Spleen (tissue), 11 donors: Measurements from ENCODE around the gene RNF26. TPM values are rescaled to one million over a fixed set of nuclear protein-coding genes. Genes with fewer than 3 reads are reported as not detected.

Experiments
- DNase-seq: peaks from one replicate; pipeline ENCODE4 v3.0.0-alpha.2; 2020
- H3K27ac ChIP-seq, 8 donors: fragments of 200-600 bp; sonication (generic) in 7 of 8; 1 replicate in 4 of 8; 2 replicates in 4 of 8; pipeline versions ENCODE4 v1.5.0 to v1.8.0; 2016 to 2021; ENCODE audit warnings: inconsistent platforms in 4 of 8, mild to moderate bottlenecking in 4 of 8, moderate library complexity in 1 of 8
- H3K27me3 ChIP-seq, 7 donors: fragments of 200-600 bp; sonication (generic) in 6 of 7; replicated peaks in 1 of 7; 1 replicate in 4 of 7; 2 replicates in 3 of 7; pipeline versions ENCODE4 v1.5.0 to v1.8.0; 2016 to 2021; ENCODE audit warnings: inconsistent platforms in 3 of 7, mild to moderate bottlenecking in 1 of 7
- H3K36me3 ChIP-seq, 6 donors: fragments of 200-600 bp; sonication (generic) in 5 of 6; 1 replicate in 4 of 6; 2 replicates in 2 of 6; pipeline versions ENCODE4 v1.5.0 to v1.8.0; 2016 to 2021; ENCODE audit warnings: inconsistent platforms in 2 of 6
- H3K4me1 ChIP-seq, 6 donors: fragments of 200-600 bp; sonication (generic) in 5 of 6; 1 replicate in 3 of 6; 2 replicates in 3 of 6; pipeline versions ENCODE4 v1.5.0 to v1.8.0; 2016 to 2021; ENCODE audit warnings: inconsistent platforms in 3 of 6
- H3K4me3 ChIP-seq, 8 donors: fragments of 200-600 bp; sonication (generic) in 7 of 8; 1 replicate in 4 of 8; 2 replicates in 4 of 8; pipeline versions ENCODE4 v1.5.0 to v1.8.0; 2016 to 2021; ENCODE audit warnings: inconsistent platforms in 4 of 8, mild to moderate bottlenecking in 4 of 8, moderate library complexity in 2 of 8
- H3K9me3 ChIP-seq, 8 donors: fragments of 200-600 bp; sonication (generic) in 7 of 8; 1 replicate in 4 of 8; 2 replicates in 4 of 8; pipeline versions ENCODE4 v1.5.0 to v1.8.0; 2016 to 2021; ENCODE audit warnings: inconsistent platforms in 4 of 8
- POLR2A ChIP-seq, 3 donors: fragments of 450-650 bp; IDR thresholded peaks; one replicate each; pipeline ENCODE4 v1.5.1; 2017; ENCODE audit warnings: antibody characterized with exemption in 3 of 3, mild to moderate bottlenecking in 1 of 3
- POLR2AphosphoS5 ChIP-seq, 3 donors: sonication (generic); formaldehyde crosslinking; IDR thresholded peaks; one replicate each; pipeline ENCODE4 v1.5.1; 2017; ENCODE audit warnings: antibody characterized with exemption in 3 of 3
- WGBS, 5 donors: extraction: QIAGEN DNeasy Blood & Tissue Kit in 3 of 5; methylation state at CpG; one replicate each; pipeline versions ENCODE4 v1.1.5 to v1.1.7; 2013 to 2018; 5-methylcytosine and 5-hydroxymethylcytosine counted together
- intact Hi-C: fragments of 100-400 bp; cut with DNase I; formaldehyde crosslinking; loops from one replicate; pipeline ENCODE4 v1.15.0; 2023; ENCODE audit warnings: low total_unique reads
- polyA plus RNA-seq, 3 donors: library from polyadenylated mRNA; stranded (reverse); fragments of 200-250 nt; gene quantifications; one replicate each; pipeline ENCODE4 v1.2.1, GENCODE V29; 2013
- total RNA-seq, 7 donors: library from RNA; depleted of rRNA in 3 of 7; stranded (reverse); fragments of >200 nt in 3 of 7; fragmentation: NEBNext Ultra II Directional in 4 of 7; extraction: Animal tissue kit (Norgen Biotek cat#: 25700) in 4 of 7; gene quantifications; one replicate each; pipeline versions ENCODE4 v1.1.0 to v1.2.1, GENCODE V29; 2016 to 2021
- TF ChIP-seq, protein P1 (sequence below), 11 experiments: fragments of 200-600 bp in 7 of 11; fragments of 450-650 bp in 4 of 11; sonication (generic) in 4 of 11; IDR thresholded peaks in 8 of 11; conservative IDR thresholded peaks in 3 of 11; 1 replicate in 7 of 11; 2 replicates in 4 of 11; pipeline versions ENCODE4 v1.4.0 to v1.8.0; 2016 to 2021; ENCODE audit warnings: antibody characterized with exemption in 11 of 11, inconsistent platforms in 4 of 11, mild to moderate bottlenecking in 1 of 11
- donor health status: healthy with polysubstance abuse.
- donor health status: DM: no; HTN: no; CAD: no; lungs with moderate emphysema.
- donor health status: DM: no; HTN: no; CAD: no.
- donor health status: Bipolar disorder and iron deficiency.
- donor health status: healthy.
- donor health status: DM: no; HTN: no; CAD: no.
- donor health status: DM: yes; HTN: yes; CAD: no.

The RNF26 gene
- total and polyA plus RNA-seq, 10 donors, result 8.6 to 18.2 (median 15.0) TPM

DNA sequence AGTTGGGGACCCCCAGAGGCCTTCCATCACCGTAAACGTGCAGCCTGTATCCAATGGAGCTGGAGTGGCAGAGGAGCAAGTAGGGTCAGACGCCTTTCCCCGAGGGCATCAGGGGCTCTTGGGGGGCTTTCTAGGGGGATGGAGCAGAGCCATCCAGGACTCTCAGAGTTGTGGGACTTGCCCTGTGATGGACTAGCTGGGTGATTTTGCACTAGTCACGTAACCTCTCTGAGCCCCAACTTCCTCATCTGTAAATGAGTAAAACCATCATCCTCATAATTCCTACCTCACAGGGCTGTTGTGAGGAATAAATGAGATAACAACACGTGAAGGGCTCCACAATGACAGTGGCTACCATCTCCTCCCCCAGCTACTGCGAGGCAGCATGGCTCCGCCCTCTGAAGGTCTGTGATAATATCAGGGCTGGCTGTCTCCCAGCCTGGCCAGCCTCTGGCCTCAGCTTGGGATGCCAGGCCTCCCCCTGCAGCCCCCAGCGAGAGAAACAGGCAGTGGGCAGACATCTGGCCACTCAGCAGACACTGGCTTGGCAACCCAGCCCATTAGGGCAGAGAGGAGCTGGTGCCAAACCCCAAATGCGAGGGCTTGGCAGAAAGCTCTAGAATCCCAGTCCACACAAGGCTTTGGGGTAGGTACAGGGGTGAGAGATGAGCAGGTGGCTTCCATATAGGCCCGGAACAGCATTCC is 40.5 kb downstream of the RNF26 start:
- peaks cover 0 to 40% (median 0%) of the 10 kb centered on the region in 7 donors for H3K27me3 ChIP-seq
- WGBS, 5 donors, result 56 to 67% (median 63%) methylated on average over 9 to 11 of the region's 11 CpGs
- TF ChIP-seq POLR2A (IDR thresholded peaks at IDR 0.05) (no peak), POLR2AphosphoS5 (IDR thresholded peaks at IDR 0.05) (no peak)
- TF ChIP-seq, protein P1, sequence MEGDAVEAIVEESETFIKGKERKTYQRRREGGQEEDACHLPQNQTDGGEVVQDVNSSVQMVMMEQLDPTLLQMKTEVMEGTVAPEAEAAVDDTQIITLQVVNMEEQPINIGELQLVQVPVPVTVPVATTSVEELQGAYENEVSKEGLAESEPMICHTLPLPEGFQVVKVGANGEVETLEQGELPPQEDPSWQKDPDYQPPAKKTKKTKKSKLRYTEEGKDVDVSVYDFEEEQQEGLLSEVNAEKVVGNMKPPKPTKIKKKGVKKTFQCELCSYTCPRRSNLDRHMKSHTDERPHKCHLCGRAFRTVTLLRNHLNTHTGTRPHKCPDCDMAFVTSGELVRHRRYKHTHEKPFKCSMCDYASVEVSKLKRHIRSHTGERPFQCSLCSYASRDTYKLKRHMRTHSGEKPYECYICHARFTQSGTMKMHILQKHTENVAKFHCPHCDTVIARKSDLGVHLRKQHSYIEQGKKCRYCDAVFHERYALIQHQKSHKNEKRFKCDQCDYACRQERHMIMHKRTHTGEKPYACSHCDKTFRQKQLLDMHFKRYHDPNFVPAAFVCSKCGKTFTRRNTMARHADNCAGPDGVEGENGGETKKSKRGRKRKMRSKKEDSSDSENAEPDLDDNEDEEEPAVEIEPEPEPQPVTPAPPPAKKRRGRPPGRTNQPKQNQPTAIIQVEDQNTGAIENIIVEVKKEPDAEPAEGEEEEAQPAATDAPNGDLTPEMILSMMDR (IDR thresholded peaks at IDR 0.05 in 8 of 11, conservative IDR thresholded peaks at IDR 0.05 in 3 of 11), result no peak
- H3K4me3 ChIP-seq, result no peak overlapping the region
- H3K4me1 ChIP-seq, result peaks cover 0 to 40% (median 10%) of the 10 kb centered on the region in 6 donors
- no peaks in the 10 kb centered on the region for H3K36me3 ChIP-seq
- peak overlapping the region in 3 of 8 donors; percentile 19 to 40 (median 22) for H3K27ac ChIP-seq
- H3K9me3 ChIP-seq, result no peaks in the 10 kb centered on the region
- DNase-seq, result no peak
- intact Hi-C loops, result no loop called here

DNA sequence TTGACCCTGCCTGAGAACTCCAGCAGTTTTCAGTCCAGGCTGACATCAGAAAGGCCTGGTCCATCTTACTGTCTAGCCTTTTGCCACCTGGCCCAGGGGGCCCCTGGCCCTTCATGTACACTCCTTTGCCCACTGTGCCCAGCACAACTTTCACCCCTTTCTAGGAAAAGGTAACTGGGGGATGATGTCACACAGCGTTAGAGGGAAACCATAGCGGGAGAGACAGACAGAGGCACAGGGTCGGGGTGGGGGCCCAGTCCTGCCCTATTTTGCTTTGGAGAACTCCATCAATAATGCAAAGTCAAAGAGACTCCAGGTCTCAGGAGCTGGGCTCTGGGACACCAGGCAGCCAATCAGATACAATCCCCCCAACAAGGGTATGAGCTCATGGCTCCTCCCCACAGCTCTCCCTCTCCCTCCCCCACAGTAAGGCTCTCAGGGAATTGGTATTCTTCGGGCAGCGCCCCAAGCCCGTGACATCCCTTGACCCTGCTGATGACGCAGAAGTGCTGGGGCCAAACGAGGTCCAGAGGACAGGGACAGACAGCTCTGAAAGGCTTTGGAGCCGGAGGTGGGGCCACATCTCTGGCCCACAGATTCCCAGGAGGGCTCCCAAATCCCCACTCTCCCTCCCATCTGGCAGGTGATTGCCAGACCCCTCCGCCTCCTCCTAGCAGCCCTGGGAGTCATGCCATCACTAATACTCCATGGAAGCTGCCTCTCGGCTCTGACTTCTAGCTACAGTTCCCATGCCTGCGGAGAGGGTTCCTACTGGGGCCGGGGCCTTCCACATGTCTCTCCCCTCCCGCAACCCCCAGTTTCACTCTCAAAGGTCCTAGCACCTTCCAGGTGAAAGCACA is 41.2 kb downstream of the RNF26 start:
- TF ChIP-seq POLR2AphosphoS5 (IDR thresholded peaks at IDR 0.05) (peak in 2 of 3 donors; percentile 60 to 67), POLR2A (IDR thresholded peaks at IDR 0.05) (no peak)
- DNase-seq, result no peak
- intact Hi-C loops, result no loop called here
- peak overlapping the region in 5 of 8 donors; percentile 19 to 54 (median 28) for H3K27ac ChIP-seq
- peaks cover 0 to 45% (median 10%) of the 10 kb centered on the region in 6 donors for H3K4me1 ChIP-seq
- 63 to 77% (median 69%) methylated on average over 13 to 14 of the region's 14 CpGs for WGBS, 5 donors
- H3K9me3 ChIP-seq, result no peaks in the 10 kb centered on the region
- no peaks in the 10 kb centered on the region for H3K36me3 ChIP-seq
- peaks cover 0 to 37% (median 0%) of the 10 kb centered on the region in 7 donors for H3K27me3 ChIP-seq
- H3K4me3 ChIP-seq, result no peak overlapping the region

DNA sequence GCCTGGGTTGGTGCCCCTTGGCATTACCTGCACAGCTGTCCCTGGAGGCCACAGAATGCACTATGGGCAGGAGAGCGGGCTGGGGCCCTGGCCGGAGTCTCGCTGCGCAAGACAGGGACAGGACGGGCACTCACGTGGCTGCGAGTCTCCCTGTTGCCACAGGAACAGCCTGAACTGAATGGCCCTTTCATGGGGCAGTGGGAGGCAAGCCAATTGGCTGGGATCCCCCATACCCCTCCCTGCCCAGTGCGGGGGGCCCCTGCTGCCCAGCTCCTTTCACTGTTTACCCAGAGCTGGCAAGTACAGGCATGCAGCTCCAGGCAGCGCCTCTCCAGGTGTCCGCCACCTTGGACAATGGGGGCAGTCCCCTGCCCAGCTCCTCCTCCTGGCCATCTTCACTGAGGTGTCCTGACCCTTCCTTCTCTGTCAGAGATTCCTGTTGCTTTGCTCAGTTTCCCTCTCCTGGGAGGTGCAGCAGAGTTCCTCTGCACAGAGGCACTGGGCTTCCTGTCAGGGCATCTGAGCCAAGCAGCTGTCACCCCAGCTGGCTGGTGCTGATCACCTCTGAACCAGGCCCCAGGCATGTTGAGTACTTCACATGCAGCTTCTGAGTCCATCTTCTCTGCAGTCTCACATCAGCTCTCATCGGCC is 42.0 kb downstream of the RNF26 start:
- peaks cover 0 to 37% (median 0%) of the 10 kb centered on the region in 7 donors for H3K27me3 ChIP-seq
- H3K9me3 ChIP-seq, result no peaks in the 10 kb centered on the region
- H3K36me3 ChIP-seq, result no peaks in the 10 kb centered on the region
- H3K27ac ChIP-seq, result peak overlapping the region in 4 of 8 donors; percentile 14 to 54 (median 30)
- peaks cover 0 to 48% (median 16%) of the 10 kb centered on the region in 6 donors for H3K4me1 ChIP-seq
- TF ChIP-seq, protein P1 (IDR thresholded peaks at IDR 0.05 in 8 of 11, conservative IDR thresholded peaks at IDR 0.05 in 3 of 11), result no peak
- TF ChIP-seq POLR2AphosphoS5 (IDR thresholded peaks at IDR 0.05) (no peak), POLR2A (IDR thresholded peaks at IDR 0.05) (no peak)
- H3K4me3 ChIP-seq, result no peak overlapping the region
- 84 to 89% (median 86%) methylated on average over 4 to 11 of the region's 11 CpGs for WGBS, 5 donors
- intact Hi-C loops, result no loop called here
- no peak for DNase-seq

DNA sequence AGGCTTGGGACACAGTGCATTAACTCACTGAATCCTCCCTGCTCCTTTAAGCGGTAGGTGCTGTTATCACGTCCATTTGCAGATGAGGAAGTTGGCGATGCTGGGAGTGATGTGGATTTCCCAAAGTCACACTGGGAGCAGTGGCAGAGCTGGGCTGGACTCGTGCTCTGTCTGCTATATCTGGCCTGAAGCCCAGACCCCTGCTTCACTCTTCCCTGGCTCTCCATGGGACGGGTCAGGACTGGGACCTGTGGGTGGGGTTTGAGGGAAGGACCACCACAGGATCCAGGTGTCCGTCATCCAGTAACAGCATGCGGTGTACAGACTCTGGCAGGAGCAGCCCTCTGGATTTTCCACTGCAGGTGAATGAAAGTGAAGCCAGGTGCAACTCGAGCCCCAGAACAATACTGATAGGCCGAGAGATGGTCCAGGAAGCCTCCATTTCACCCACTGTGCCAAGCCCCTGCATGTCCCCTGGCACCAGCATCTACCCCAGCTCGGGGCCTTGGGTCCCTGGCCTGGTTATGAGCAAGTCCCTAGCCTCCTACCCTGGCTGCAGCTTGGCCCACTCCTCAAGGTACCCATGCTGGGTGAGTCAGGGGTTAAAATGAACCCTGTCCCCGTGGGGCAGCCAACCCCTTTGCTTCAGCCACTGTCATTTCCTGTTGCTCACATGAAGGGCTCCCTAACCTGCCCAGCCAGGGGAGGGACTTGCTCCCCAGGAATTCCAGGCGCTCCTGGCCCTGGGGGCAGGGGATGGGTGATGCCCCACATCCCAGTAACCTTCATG is 43.0 kb downstream of the RNF26 start:
- no peak overlapping the region for H3K4me3 ChIP-seq
- WGBS, 5 donors, result 46 to 73% (median 64%) methylated on average over 7 to 12 of the region's 12 CpGs
- intact Hi-C loops, result no loop called here
- H3K27ac ChIP-seq, result no peak overlapping the region
- peaks cover 0 to 38% (median 0%) of the 10 kb centered on the region in 7 donors for H3K27me3 ChIP-seq
- H3K36me3 ChIP-seq, result no peaks in the 10 kb centered on the region
- TF ChIP-seq, protein P1 (IDR thresholded peaks at IDR 0.05 in 8 of 11, conservative IDR thresholded peaks at IDR 0.05 in 3 of 11), result no peak
- TF ChIP-seq POLR2AphosphoS5 (IDR thresholded peaks at IDR 0.05), result no peak
- TF ChIP-seq POLR2A (IDR thresholded peaks at IDR 0.05), result no peak
- peaks cover 0 to 53% (median 25%) of the 10 kb centered on the region in 6 donors for H3K4me1 ChIP-seq
- no peaks in the 10 kb centered on the region for H3K9me3 ChIP-seq
- no peak for DNase-seq
